CD4-positive, alpha-beta T cell (primary cell): ENCODE results near the gene SEMA5A. TPM values are rescaled to one million over a fixed set of nuclear protein-coding genes. Genes with fewer than 3 reads are reported as not detected.

Source experiments
- ATAC-seq: fragments of 200-7000 bp; cut with Tn5 transposase; one replicate; pipeline ENCODE4 v1.10.0; 2022; ENCODE audit warnings: mild to moderate bottlenecking; ENCODE audit not compliant: poor library complexity
- CTCF ChIA-PET: fragments of 350-600 bp; sonication (Branson Sonifier 250); formaldehyde crosslinking; loops from one replicate; lab custom pipeline; 2021; ENCODE audit warnings: antibody characterized with exemption, inconsistent platforms; lab: Charles Lee
- POLR2A ChIA-PET: fragments of 350-600 bp; sonication (Branson Sonifier 250); formaldehyde crosslinking; loops from one replicate; lab custom pipeline; 2021; ENCODE audit warnings: antibody characterized with exemption, inconsistent platforms; lab: Charles Lee
- DNase-seq, 14 experiments: peaks; one replicate each; pipeline ENCODE4 v3.0.0-alpha.2; 2013 to 2020; ENCODE audit warnings: mixed read lengths in 2 of 14
- H3K27ac ChIP-seq, 2 donors: one replicate each; pipeline versions ENCODE4 v1.5.1 to v1.7.0; 2013; ENCODE audit warnings: low read length in 2 of 2, low read depth in 1 of 2, mild to moderate bottlenecking in 1 of 2
- H3K27me3 ChIP-seq, 2 experiments: 1 replicate in 1 of 2; 2 replicates in 1 of 2; pipeline versions ENCODE4 v1.6.1 to v1.7.0; 2013; ENCODE audit warnings: low read length in 2 of 2, control low read depth in 1 of 2, mild to moderate bottlenecking in 1 of 2, moderate library complexity in 1 of 2; ENCODE audit not compliant: insufficient read depth in 2 of 2, control insufficient read depth in 1 of 2
- H3K36me3 ChIP-seq: one replicate; pipeline ENCODE4 v1.6.1; 2013; ENCODE audit warnings: low read length, control low read depth; ENCODE audit not compliant: insufficient read depth
- H3K4me1 ChIP-seq: one replicate; pipeline ENCODE4 v1.6.1; 2013; ENCODE audit warnings: low read length, control low read depth; ENCODE audit not compliant: insufficient read depth
- H3K4me3 ChIP-seq: one replicate; pipeline ENCODE4 v1.5.1; 2013; ENCODE audit warnings: mild to moderate bottlenecking, low read length, moderate library complexity
- H3K9me3 ChIP-seq, 2 experiments: 1 replicate in 1 of 2; 2 replicates in 1 of 2; pipeline versions ENCODE4 v1.6.1 to v1.7.0; 2013; ENCODE audit warnings: low read length in 2 of 2, mild to moderate bottlenecking in 2 of 2, control low read depth in 1 of 2, moderate library complexity in 1 of 2; ENCODE audit not compliant: control insufficient read depth in 1 of 2, insufficient read depth in 1 of 2
- H3K27ac Mint-ChIP-seq: one replicate; pipeline ENCODE4 v1.8.0; 2020; ENCODE audit warnings: mixed read lengths
- H3K27me3 Mint-ChIP-seq: one replicate; pipeline ENCODE4 v1.8.0; 2021; ENCODE audit warnings: mixed read lengths
- H3K36me3 Mint-ChIP-seq: one replicate; pipeline ENCODE4 v1.8.0; 2021; ENCODE audit warnings: low read depth, mixed read lengths
- H3K4me1 Mint-ChIP-seq: one replicate; pipeline ENCODE4 v1.8.0; 2021; ENCODE audit warnings: low read depth, mixed read lengths
- H3K4me3 Mint-ChIP-seq: one replicate; pipeline ENCODE4 v1.8.0; 2020; ENCODE audit warnings: mild to moderate bottlenecking, mixed read lengths
- H3K9me3 Mint-ChIP-seq: one replicate; pipeline ENCODE4 v1.8.0; 2020; ENCODE audit warnings: mixed read lengths
- CTCF ChIP-seq: fragments of 200-600 bp; IDR thresholded peaks from one replicate; pipeline ENCODE4 v1.8.0; 2022; ENCODE audit warnings: antibody characterized with exemption, mild to moderate bottlenecking
- intact Hi-C, 2 experiments: fragments of 100-400 bp; cut with DNase I in 1 of 2; cut with micrococcal nuclease in 1 of 2; formaldehyde crosslinking; loops; one replicate each; pipeline versions ENCODE4 v1.15.1 to v1.9.0; 2023 to 2025; cut with DNase I, micrococcal nuclease
- total RNA-seq, 174 experiments: library from RNA in 2 of 174; stranded (reverse) in 2 of 174; gene quantifications; one replicate each; pipeline ENCODE4 v1.2.3 and lab custom pipeline; 2021 to 2026

Gene SEMA5A
- total RNA-seq, 2 experiments from 2014 or later, result 2.0 to 2.9 TPM

- Mint-ChIP-seq H3K4me1 (no peaks in the 10 kb centered on the region), H3K9me3 (peaks cover 3% of the 10 kb centered on the region), H3K27me3 (no peaks in the 10 kb centered on the region), H3K36me3 (no peaks in the 10 kb centered on the region), H3K27ac (no peak overlapping the region), H3K4me3 (no peak overlapping the region)
- no peak for ATAC-seq
- no peak for DNase-seq
- no peaks in the 10 kb centered on the region for H3K27me3 ChIP-seq
- peaks cover 0 to 4% of the 10 kb centered on the region in 2 experiments for H3K9me3 ChIP-seq
- CTCF ChIA-PET, result no interaction called here
- H3K27ac ChIP-seq, result no peak overlapping the region
- no peak for TF ChIP-seq CTCF
- H3K36me3 ChIP-seq, result no peaks in the 10 kb centered on the region
- intact Hi-C loops, result no loop called here
- no peak overlapping the region for H3K4me3 ChIP-seq
- no peaks in the 10 kb centered on the region for H3K4me1 ChIP-seq
- POLR2A ChIA-PET, result interaction anchor here (0.7 kb wide), 1 partner anchor 193 kb away, joined by 3 read pairs; no protein-coding TSS in a partner anchor
Measured at GRCh38 chr5:9519537-9519936, 26.3 kb downstream of the SEMA5A start.

- H3K27ac Mint-ChIP-seq, result no peak overlapping the region
- Histone ChIP-seq H3K4me1 (no peaks in the 10 kb centered on the region), H3K27me3 (no peaks in the 10 kb centered on the region), H3K36me3 (no peaks in the 10 kb centered on the region), H3K4me3 (no peak overlapping the region), H3K9me3 (peaks cover 0 to under 1% of the 10 kb centered on the region in 2 experiments), H3K27ac (no peak overlapping the region)
- ChIA-PET CTCF (no interaction called here), POLR2A (no interaction called here)
- H3K36me3 Mint-ChIP-seq, result no peaks in the 10 kb centered on the region
- H3K9me3 Mint-ChIP-seq, result no peaks in the 10 kb centered on the region
- H3K27me3 Mint-ChIP-seq, result no peaks in the 10 kb centered on the region
- H3K4me3 Mint-ChIP-seq, result no peak overlapping the region
- no peak for ATAC-seq
- TF ChIP-seq CTCF, result no peak
- intact Hi-C loops, result no loop called here
- no peak for DNase-seq
- no peaks in the 10 kb centered on the region for H3K4me1 Mint-ChIP-seq
Measured at GRCh38 chr5:9516591-9516990, 29.3 kb downstream of the SEMA5A start.

GRCh38 chr5:9515436-9515835 is 30.4 kb downstream of the SEMA5A start:
- Histone ChIP-seq H3K36me3 (no peaks in the 10 kb centered on the region), H3K4me1 (no peaks in the 10 kb centered on the region), H3K27me3 (no peaks in the 10 kb centered on the region), H3K27ac (no peak overlapping the region), H3K4me3 (no peak overlapping the region), H3K9me3 (no peaks in the 10 kb centered on the region)
- POLR2A ChIA-PET, result no interaction called here
- H3K4me1 Mint-ChIP-seq, result no peaks in the 10 kb centered on the region
- ATAC-seq (no peak), DNase-seq (no peak)
- H3K4me3 Mint-ChIP-seq, result no peak overlapping the region
- no peak for TF ChIP-seq CTCF
- no peak overlapping the region for H3K27ac Mint-ChIP-seq
- no peaks in the 10 kb centered on the region for H3K27me3 Mint-ChIP-seq
- CTCF ChIA-PET, result no interaction called here
- intact Hi-C loops, result no loop called here
- no peaks in the 10 kb centered on the region for H3K36me3 Mint-ChIP-seq
- no peaks in the 10 kb centered on the region for H3K9me3 Mint-ChIP-seq
